ENCODE measurements around the gene SNRNP40. TPM values are rescaled to one million over a fixed set of nuclear protein-coding genes. Genes with fewer than 3 reads are reported as not detected.

The SNRNP40 gene
- polyA plus RNA-seq, 3 donors from 2014 or later = 80.7 to 150 (median 101) TPM

- H3K27ac Mint-ChIP-seq = no peak overlapping the region
- no peak for DNase-seq
These were observed 80.6 kb downstream of the SNRNP40 start for GRCh38 chr1:31216016-31216415.

GRCh38 chr1:31215065-31215570, 81.5 kb downstream of the SNRNP40 start:
- H3K4me3 Mint-ChIP-seq = no peak overlapping the region
- H3K27me3 Mint-ChIP-seq (ENCODE audit: low read depth in 3 of 3) = peaks cover 3 to 7% (median 3%) of the 10 kb centered on the region in 3 donors
- H3K27ac Mint-ChIP-seq = no peak overlapping the region
- DNase-seq = no peak
- no peaks in the 10 kb centered on the region for H3K36me3 Mint-ChIP-seq
- H3K9me3 Mint-ChIP-seq = peaks cover 0 to 1% (median 0%) of the 10 kb centered on the region in 6 donors
- no peaks in the 10 kb centered on the region for H3K4me1 Mint-ChIP-seq

More at GRCh38 chr1:31216016-31216415, 80.6 kb downstream of the SNRNP40 start:
- no peak overlapping the region for H3K4me3 Mint-ChIP-seq
- peaks cover 0 to 1% (median 0%) of the 10 kb centered on the region in 6 donors for H3K9me3 Mint-ChIP-seq
- no peaks in the 10 kb centered on the region for H3K36me3 Mint-ChIP-seq
- H3K27me3 Mint-ChIP-seq (ENCODE audit: low read depth in 3 of 3) = peaks cover 2 to 4% (median 3%) of the 10 kb centered on the region in 3 donors
- no peaks in the 10 kb centered on the region for H3K4me1 Mint-ChIP-seq

GRCh38 chr1:31214316-31215064, 82.1 kb downstream of the SNRNP40 start:
- Mint-ChIP-seq H3K27ac (no peak overlapping the region), H3K9me3 (peaks cover 0 to 1% (median 0%) of the 10 kb centered on the region in 6 donors), H3K4me3 (no peak overlapping the region), H3K27me3 (ENCODE audit: low read depth in 3 of 3) (peaks cover 3 to 7% (median 3%) of the 10 kb centered on the region in 3 donors), H3K36me3 (no peaks in the 10 kb centered on the region), H3K4me1 (no peaks in the 10 kb centered on the region)
- DNase-seq = no peak

Other genes starting within 250 kb of the SNRNP40 start
- gene PUM1, start 231.1 kb downstream of the SNRNP40 start, polyA plus RNA-seq = 100 to 1,000 TPM in 2 of 3 donors, 10 to 100 TPM in 1; 63.3 to 105 (median 103) TPM
- under 1 TPM in 1 of 3 donors, not detected in 2; 0.35 TPM for gene NKAIN1, start 56.9 kb downstream of the SNRNP40 start, polyA plus RNA-seq
- 100 to 1,000 TPM in 1 of 3 donors, 10 to 100 TPM in 2; 72.0 to 133 (median 74.1) TPM for gene ZCCHC17, start 244 bp upstream of the SNRNP40 start, polyA plus RNA-seq
- not detected for gene FABP3, start 76.3 kb upstream of the SNRNP40 start, polyA plus RNA-seq
- gene SERINC2, start 116.4 kb upstream of the SNRNP40 start, polyA plus RNA-seq = not detected